NCI-H524 (cell line): ENCODE results near the gene CNPPD1.

ENCODE experiments used
- DNase-seq, 2 experiments: peaks; one replicate each; lab custom pipeline; 2025; lab: John Stamatoyannopoulos, UW

The CNPPD1 gene

DNA sequence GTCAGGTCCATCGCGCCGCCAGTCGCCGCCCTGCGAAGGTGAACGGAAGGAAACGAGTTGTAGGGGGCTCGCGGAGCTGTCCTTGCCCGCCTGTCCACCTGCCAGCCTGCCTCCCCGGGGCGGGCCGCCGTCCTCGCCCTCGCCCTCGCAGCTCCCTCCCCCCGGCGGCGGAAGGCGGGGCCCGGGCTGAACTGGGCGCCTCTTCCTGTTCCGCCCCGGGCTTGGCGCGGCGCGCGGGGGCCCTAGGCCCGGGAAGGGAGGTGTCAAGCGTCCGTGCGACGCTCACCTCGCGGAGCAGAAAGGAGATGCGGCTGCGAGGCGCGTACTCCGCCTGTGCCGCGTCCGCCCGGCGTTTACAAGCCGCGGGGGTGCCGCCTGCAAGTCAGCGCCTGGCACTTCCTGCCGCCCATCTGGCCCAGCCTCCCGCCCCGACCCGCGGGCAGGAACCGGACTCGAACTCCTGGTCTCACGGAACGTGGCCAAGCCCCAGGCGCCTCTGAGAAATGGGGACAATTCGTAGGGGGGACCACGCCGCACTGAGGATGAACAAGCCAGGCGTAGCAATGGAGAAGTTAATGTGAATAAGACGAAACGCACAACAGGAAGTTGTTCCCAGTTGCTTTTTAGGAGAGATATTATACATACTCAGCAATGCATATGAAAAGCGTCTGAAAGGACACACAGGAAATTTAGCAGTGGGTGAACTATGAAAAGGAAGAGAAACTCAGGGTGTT, at the start of gene CNPPD1:
Gene CNPPD1, minus strand, starts transcription at position 108 of the 734 bp plus-strand sequence. Its CDS starts 97 bp downstream, at position 11.
- peak; percentile 56 to 77 for DNase-seq

DNA sequence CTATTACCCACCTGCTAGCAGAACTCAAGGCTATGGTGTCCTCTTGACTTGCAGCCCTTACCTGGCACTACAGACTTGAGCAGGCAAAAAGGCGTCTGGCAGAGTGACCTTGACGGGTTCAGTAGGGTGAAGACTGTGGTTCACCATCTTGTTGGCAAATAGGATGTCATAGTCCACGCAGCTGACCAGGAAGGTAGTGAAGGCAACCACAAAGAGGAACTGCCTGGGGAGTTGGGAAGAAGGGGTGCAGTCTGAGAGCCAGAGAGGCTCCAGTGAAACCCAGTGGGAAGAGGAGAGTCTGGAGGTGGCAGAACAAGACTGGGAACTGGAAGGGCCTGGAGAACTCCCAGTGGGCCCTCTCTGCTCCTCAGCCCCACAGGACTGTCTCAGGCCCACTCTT, 48.6 kb upstream of the CNPPD1 start:
- DNase-seq = no peak

DNA sequence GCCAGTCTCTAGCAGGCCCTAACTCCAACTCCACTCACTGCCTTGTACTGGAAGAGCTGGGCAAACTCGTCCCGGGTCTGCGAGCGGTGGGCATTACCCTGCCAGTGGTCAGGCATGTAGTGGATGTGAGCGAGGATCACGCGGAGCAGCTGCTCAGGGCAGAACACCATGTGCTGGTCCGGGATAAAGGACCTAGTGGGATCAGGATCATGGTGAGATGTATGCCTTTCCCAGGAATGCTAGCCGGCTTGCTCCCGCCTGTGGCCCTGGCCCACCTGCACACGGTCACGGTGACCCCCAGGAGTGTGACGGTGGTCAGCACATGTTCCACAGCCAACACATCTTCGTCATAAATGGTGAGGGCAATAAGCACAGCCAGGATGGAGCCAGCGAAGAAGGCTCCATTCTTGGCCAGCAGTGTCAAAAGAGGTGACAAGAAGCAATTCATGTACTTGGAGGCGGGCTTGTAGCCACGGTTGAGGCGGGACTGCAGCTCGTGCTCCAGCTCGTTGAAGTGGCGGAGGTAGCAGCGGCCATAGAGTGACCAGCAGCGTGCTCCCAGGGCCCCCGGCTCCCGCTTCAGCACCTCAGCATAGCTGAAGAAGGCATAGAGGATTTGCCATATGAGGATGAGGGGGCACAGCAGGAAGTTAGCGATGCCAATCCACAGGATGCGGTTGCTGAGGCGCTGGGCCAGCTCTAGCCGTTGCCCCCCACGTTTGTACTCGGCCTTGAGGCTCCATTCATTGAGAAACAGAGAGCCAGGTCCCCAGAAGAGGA, 47.3 kb upstream of the CNPPD1 start:
- DNase-seq = no peak

DNA sequence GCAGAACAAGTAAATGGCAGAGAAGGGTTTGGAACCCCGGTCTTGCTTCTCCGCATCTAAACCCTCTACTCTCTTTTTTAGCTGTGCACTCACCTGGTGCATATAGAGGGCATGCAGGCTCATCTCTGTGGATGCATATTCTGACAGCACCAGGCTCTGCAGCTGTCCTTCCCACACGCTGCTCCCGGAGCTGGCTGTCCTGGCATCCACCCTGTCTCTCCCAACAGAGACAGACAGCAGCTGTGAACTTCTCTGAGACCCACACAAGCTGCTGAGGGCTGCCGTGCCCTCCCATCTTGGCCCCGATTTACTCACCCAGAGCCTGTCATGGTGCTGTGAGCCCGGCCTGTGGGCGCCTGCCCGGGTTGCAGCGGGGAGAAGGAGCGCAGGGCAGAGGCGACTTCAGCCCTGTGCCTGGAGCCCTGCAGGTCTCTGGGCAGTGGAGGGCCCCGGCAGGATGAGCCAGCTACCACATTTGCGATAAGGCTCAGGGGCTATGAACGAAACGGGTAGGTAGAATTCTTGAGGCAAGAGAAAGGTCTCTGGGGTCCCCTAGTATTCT, 45.3 kb upstream of the CNPPD1 start:
- DNase-seq = no peak

DNA sequence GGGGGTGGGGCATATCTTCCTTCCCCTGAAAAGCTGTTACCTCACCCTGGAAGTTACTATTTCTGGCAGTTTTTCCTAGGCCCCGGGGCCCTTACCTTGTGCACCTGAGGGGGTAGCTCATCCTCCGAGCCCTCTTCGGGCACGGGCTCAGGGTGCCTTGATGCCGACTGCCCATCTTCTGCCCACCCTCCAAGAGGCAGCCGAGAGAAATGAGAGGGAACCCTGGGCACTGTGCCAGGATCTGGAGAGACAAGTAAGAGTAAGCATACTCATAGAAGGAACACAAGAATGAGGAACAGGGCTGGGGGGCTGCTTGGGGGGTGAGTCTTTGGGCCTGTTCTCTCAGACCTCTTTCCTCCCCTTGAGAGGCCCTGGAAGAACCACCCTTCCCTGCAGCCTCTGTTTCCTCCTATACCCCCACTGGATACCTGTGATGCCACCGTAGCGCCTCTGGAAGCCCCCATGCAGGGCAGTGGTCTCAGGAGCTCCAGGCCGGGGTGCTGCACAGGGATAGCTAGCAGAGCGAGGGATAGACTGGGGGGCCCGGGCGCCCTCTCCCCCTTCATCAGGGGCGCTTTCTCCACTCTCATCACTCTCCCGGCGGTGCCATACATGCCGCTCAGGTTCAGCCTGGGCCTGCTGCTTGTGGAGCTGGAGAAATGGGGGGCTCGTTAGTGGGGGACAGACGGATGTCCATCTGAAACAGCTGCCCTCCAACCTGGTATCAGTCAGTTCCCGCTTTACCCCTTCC, 44.1 kb upstream of the CNPPD1 start:
- DNase-seq = no peak

DNA sequence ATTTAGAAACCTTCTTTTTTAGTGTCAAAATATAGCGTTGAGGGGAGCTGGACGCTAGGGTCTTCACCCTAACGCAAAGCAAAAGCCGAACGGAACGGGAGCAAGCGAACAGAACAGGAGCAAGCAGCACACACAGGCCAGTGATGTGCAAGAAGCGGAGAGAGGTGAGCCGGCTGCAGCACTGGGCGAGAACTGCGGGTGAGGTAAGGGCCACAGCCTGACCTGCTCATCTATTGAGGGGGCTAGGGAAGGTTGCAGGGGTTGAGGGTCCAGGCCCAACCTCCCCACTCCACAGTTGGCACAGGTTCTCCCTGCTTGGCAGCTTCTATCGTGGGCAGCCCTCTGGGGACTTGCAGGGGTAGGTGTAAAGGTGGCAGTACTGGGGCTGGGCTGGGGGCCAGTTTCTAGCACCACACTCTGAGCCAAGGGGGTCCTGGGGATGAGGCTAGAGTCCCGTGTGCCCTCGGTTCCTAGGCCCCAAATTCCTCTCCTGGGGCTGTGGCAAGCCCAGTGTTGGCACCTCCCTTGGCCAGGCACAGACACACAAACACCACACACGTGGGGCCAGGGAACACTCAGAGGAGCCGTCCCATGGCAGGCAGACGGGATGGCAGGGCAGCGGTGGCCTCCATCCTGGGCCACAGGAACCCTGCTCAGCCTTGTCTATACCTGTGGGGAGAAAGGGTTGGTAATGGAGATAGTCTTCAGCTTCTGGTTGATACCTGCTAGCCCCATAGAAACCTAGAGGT, 43.2 kb upstream of the CNPPD1 start:
- no peak for DNase-seq

DNA sequence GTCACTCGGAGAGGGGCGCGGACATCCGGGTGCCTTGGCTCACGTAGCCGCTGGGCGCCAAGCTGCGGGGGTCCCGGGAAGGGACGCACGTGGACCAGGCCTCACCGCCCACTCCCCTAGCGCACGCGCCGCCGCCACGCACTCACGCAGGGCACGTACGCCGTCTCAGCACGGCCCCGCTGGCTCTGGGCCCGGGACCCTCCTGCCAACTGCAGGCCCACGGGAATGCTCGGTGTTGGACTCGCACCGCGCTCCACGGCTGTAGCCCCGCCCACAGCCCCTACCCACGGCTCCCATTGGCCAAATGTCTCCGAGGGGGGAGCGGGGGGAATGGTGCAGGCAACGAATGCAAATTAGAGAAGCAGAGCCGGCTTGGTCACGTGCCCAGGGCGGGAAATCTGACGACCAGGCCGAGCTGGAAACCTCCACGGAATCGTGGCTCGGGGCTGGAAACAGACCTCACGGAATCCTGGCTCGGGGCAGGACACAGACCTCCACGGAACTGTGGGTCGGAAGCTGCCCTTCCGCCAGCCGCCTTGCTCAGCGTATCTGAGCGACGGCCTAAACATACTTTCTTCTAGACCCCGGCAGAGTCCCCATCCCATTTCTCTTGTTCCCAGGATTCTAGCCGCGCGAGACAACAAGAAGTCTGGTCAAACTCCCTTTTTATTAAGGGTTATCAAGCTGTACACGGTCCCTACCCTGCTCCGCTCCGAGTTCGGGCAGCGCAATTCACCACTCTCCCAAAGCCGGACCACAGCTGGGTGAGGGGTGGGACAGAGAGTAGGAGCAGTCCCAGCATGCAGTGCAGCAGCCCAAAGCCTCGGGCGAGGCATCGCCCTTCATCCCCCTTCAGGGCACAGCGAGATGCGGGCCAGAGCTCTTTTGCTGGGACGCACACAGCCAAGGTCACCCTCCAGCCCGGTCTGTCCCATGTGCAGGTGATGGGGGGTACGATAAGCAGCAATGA, 42.3 kb upstream of the CNPPD1 start, which contains the start of gene ABCB6:
Gene ABCB6, minus strand, starts transcription at position 227 of the 970 bp plus-strand sequence. CDS start 285 bp downstream, outside the sequence.
- peak; percentile 94 to 95 for DNase-seq

DNA sequence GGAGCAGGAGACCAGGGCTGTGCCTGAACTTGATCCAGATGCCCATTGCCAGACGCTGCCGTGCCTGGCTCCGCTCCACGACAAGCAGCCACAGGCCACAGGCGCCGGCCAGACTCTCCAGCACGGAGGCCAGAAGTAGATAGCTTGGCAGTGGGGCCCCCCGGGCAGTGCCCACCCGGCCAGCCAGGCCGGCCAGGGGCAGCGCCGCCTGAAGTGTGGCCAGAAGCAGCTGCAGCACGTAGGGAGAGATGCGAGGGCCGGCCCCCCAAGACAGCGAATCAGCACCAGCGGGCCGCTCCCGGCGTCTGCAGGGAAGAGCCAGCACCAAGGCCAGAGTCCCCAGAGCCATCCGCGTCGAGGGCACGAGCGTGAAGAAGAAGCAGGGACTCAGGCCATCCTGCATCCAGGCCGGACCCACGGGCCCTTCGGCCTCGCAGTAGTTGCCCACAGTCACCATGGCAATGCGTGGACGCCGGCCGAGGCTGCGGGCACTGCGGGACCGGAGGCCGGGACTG, 41.5 kb upstream of the CNPPD1 start:
- DNase-seq = peak in 1 of 2 experiments; percentile 58

DNA sequence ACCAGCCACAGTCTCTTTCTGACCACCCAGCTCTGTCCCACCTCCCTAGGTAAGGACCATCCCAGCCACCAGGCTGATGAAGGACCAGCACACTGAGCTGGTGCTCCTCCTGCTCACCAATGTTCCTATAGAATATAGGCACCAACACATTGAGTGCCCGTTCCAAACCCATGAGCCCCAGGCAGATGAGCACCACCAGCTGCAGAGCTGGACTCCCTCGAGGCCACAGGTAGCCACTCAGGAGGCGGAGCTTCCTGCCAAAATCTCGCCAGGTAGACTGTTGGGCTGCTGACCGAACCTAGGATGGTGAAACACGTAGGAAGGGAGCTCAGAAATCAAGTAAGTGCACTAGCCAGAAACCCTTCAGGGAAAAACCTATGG, 39.8 kb upstream of the CNPPD1 start:
- DNase-seq = no peak

DNA sequence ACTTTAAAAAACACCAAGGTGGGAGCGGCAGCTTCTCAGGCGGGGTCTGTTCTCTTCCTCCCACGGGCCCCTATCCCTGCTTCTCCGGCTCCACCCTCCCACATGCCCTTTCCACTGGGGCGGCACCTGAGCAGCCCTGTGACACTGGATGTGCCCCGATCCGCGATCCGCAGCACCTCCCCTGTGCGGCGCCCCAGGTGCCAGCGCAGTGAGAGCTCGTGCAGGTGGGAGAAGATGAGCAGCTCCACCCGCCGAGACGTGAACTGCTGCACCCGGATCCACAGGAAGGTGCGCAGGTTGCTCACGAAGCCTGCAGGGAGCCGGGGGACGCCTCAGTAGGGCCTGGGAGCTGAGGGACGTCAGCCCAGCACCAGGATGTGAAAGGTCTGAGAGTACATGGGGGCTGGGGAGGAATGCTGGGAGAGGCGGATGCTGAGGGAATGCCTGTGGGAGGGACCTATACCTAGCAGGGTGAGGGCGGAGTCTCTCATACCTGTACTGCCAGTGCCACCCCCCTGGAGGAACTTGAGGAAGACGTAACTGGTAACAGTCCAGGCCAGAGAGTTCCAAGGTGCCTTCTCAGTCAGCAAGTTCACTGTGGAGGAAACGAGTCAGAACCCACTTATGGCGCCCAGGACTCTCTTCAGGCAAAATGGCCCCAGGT, 39.3 kb upstream of the CNPPD1 start:
- DNase-seq = no peak

DNA sequence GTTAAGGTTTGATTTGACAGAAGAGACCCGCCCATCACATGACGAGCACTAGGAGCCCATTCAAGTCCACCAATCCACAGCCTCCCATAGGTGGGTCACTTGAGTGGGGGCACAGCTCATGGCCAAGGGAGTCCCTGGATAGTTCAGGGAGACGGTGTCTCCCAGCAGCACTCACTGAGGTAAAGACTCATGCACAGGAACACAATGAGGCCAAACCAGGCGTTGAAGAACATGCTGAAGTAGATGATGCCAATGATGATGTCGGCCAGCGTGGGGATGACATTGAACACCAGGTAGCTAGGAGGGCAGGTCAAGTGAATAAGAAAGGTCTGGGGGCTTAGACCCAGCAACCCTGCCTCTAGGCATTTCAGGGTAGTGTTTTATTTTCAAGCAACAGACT, 38.1 kb upstream of the CNPPD1 start:
- no peak for DNase-seq

DNA sequence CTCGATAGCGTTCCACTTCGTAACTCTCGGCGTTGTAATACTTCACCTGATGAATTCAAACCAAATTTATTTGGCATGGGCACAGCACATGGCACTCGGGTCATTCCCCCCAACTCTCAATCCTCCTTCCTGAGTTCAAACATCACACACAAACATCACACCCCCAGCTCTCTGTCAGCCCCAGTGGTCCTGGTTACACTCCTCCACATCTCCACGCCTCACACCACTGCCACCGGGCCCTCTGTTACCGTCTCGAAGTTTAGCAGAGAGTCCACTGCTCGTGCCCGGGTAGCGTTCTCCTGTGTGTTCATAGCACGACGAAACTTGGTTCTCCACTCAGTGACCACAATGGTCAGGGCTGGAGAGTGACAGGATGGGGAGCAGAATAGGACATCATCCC, 37.4 kb upstream of the CNPPD1 start:
- no peak for DNase-seq

DNA sequence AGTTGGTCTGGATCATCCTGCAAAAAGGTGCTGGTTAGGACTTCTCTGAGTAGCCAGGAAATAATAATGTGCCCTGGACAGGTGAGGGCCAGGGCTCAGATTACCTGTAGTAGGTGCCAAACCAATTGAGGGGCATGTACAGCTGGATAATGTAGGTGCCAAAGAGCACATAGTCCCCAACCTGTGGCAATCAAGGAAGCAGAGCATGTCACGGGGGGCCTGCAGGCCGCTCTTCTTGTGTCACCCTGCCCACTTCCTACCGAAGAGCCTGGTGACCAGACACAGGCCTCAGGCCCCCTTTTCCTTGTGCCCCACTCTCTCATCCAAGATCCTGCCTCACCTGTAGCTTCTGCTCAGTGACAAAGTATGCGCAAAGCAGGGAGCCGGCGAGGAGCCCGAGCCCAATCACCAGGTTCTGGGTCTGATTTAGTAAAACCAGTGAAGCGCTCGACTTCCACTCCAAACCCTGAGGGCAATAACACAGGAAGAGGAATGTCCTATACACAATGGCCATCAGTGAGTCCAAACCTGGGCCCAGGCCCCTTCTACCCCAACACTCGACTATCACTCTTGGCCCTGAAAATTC, 36.9 kb upstream of the CNPPD1 start:
- no peak for DNase-seq

DNA sequence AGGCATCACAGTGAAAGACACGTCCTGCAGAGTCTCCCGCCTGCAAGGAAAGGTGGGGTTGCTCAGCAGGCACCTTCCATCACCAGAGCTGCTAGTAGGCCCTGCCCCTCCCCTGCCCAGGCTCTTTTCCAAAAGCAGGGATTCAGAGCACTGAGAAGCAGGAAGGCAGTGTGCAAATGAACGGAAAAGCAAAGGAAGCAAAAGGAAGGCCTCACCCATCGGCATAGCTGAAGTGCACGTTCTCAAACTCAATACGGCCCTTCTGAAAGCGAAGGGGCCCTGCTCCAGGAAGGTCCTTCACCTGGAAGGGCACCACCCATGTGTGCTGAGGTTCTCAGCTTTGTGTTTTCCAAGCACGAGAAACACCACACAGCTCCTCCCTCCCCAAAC, 36.3 kb upstream of the CNPPD1 start:
- no peak for DNase-seq

DNA sequence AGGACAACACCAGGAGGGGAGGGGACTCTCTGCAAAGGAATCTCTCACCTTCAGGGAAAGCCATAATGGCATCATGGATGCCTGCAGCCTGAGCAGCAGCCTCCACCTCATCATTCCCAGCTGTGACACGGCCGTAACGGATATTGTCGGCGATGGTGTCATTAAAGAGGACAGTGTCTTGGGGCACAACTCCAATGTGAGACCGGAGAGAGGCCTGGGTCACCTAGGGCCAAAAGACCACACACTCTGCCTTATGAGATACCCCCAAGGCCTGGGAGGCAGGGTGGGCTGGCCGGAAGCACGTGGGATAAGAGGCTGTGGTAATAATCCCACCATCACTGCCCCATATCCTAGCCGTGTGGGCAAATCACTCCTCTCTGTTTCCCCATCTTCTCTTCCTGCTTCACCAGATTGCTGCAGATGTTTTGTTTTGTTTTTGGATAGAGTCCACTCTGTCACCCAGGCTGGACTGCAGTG, 34.2 kb upstream of the CNPPD1 start:
- no peak for DNase-seq

DNA sequence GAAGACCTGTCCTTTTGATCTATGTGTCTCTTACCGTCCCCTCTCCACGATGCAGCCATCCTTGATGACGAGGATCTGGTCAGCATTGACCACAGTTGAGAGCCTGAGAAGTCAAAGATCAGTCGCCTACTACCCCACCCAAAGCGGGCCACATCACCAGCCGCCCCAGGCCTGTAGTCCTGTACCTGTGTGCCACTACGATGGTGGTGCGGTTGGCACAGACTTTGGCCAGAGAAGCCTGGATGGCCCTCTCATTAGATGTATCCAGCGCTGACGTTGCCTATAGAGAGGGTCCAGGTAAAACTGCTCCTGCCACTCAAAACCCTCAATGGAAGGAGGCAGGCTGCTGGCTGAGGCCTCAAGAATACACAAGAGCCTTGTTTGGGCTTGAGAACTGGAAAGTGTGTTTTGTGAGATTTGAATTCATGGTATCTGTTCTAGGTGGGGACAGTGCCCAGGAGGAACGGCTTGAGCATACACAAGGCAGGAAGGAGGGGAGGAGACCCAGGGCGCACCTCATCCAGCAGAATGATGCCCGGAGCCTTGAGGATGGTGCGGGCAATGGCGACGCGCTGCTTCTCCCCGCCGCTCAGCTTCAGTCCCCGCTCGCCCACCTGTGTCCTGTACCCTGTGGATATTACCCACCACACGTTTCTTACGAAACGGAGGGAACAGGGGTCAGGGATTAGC, 33.6 kb upstream of the CNPPD1 start:
- no peak for DNase-seq

DNA sequence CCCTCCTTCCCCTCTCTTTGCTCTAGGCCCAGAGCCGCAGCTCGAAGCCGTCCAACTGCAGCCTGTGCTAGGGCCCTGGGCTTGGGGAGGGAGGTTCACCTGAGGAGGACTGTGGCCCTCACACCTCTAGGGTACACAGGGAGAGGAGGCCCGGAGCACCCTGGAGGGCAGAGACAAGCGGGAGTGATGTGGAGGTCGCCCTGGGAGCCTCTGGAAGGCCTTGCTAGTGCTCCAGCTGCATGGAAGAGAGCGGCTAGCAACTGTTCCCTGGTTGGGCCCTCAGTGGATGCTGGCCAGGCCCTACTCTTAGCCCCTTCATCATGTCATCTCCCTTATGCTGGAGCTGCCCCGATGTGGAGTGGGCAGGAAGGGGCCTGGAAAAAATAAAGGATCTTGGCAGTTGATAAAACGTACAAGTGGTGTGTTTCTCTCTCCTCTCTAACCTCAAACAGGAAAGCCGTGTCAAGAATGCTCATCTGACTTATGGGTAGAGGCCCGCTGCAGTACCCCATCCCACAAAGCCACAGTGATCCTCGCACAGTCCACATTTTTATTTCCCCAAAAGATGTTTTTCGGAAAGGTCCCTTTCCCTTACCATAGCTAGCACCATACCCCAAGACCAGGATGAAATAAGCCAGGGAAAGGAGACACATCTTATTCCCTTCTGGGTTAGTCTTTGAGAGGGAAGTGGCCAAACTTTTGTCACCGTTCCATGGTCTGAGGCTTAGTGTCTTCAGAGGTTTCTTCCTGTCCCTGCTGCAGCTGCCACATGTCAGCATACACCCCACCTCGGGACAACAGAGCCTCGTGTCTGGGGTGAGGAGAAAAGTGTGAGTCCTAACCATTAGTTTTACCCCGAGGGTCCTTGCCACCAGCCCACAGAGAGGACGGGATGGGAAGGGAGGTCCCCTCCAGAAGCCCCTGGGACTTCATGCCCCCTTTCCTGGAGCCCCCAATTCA, 32.8 kb upstream of the CNPPD1 start:
- no peak for DNase-seq
